Thyroid gland (tissue), 4 donors: Measurements from ENCODE around the gene DYNC1I1. TPM values are rescaled to one million over a fixed set of nuclear protein-coding genes. Genes with fewer than 3 reads are reported as not detected.
A peak's percentile ranks its signal among the peaks of the same experiment; 100 is the strongest.

Source experiments
- DNase-seq, 2 donors: peaks; one replicate each; pipeline ENCODE4 v3.0.0-alpha.2; 2019
- H3K27ac ChIP-seq, 3 donors: fragments of 200-600 bp; sonication (generic); 1 replicate in 2 of 3; 2 replicates in 1 of 3; pipeline ENCODE4 v1.5.1; 2016 to 2019; ENCODE audit warnings: mild to moderate bottlenecking in 1 of 3, moderate library complexity in 1 of 3
- H3K27me3 ChIP-seq: fragments of 200-600 bp; sonication (generic); one replicate; pipeline ENCODE4 v1.5.1; 2019
- H3K36me3 ChIP-seq, 2 donors: fragments of 200-600 bp; sonication (generic); one replicate each; pipeline ENCODE4 v1.5.1; 2016 to 2019
- H3K4me1 ChIP-seq, 2 donors: fragments of 200-600 bp; sonication (generic); one replicate each; pipeline ENCODE4 v1.5.1; 2017 to 2019
- H3K4me3 ChIP-seq, 3 donors: fragments of 200-600 bp; sonication (generic); replicated peaks in 1 of 3; 1 replicate in 2 of 3; 2 replicates in 1 of 3; pipeline ENCODE4 v1.5.1; 2016; ENCODE audit warnings: mild to moderate bottlenecking in 1 of 3
- H3K9me3 ChIP-seq: fragments of 200-600 bp; sonication (generic); one replicate; pipeline ENCODE4 v1.5.1; 2017
- POLR2A ChIP-seq, 2 donors: fragments of 450-650 bp; IDR thresholded peaks; one replicate each; pipeline ENCODE4 v1.6.1; 2017; ENCODE audit warnings: antibody characterized with exemption in 2 of 2, mild to moderate bottlenecking in 2 of 2, moderate library complexity in 1 of 2
- WGBS, 2 donors: methylation state at CpG; one replicate each; pipeline ENCODE4 v1.1.5; 2017; 5-methylcytosine and 5-hydroxymethylcytosine counted together
- intact Hi-C: fragments of 100-400 bp; cut with DNase I; formaldehyde crosslinking; loops from one replicate; pipeline ENCODE4 v1.15.1; 2023
- total RNA-seq, 4 donors: library from RNA; depleted of rRNA; stranded (reverse); fragments of >200 nt; gene quantifications; one replicate each; pipeline ENCODE4 v1.2.3, GENCODE V29; 2016
- TF ChIP-seq, protein P1 (sequence below), 6 experiments: fragments of 200-600 bp in 3 of 6; fragments of 450-650 bp in 3 of 6; sonication (generic) in 3 of 6; IDR thresholded peaks; one replicate each; pipeline ENCODE4 v1.5.1; 2016 to 2019; ENCODE audit warnings: antibody characterized with exemption in 6 of 6, mild to moderate bottlenecking in 2 of 6, inconsistent platforms in 1 of 6, moderate library complexity in 1 of 6

DYNC1I1 gene
- total RNA-seq = 10 to 100 TPM in 2 of 4 donors, 1 to 10 TPM in 2; 6.6 to 12.8 (median 10.5) TPM

DNA sequence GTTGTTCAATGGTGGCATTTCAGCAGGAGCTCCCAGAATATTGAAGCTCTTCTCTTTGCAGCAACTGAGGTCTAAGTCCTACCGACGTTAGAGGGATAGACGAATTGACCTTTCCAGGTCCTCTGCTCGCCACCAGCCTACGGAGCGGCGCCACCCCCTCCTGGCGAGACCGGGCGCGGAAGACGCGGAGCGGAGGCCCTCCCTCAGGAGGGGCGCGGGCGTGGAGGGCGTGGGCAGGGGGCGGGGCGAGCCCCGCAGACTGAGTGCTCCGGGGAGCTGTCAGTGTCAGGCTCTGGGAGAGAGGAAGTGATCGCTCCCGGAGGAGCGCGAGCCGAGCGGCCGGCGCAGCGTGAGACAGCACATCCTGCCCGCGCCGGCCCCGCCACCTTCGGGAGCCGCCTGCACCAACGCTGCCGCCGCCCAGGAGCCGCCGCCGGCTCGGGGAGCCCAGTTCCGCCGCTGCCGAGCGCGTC is at the start of gene DYNC1I1:
DYNC1I1 (plus strand) TSS at position 257 of the 473 bp plus-strand sequence. CDS start 32,176 bp downstream, outside the sequence.
- TF ChIP-seq POLR2A (IDR thresholded peaks at IDR 0.05) = peak in 1 of 2 donors; percentile 81
- TF ChIP-seq, protein P1, sequence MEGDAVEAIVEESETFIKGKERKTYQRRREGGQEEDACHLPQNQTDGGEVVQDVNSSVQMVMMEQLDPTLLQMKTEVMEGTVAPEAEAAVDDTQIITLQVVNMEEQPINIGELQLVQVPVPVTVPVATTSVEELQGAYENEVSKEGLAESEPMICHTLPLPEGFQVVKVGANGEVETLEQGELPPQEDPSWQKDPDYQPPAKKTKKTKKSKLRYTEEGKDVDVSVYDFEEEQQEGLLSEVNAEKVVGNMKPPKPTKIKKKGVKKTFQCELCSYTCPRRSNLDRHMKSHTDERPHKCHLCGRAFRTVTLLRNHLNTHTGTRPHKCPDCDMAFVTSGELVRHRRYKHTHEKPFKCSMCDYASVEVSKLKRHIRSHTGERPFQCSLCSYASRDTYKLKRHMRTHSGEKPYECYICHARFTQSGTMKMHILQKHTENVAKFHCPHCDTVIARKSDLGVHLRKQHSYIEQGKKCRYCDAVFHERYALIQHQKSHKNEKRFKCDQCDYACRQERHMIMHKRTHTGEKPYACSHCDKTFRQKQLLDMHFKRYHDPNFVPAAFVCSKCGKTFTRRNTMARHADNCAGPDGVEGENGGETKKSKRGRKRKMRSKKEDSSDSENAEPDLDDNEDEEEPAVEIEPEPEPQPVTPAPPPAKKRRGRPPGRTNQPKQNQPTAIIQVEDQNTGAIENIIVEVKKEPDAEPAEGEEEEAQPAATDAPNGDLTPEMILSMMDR (IDR thresholded peaks at IDR 0.05) = no peak
- H3K4me3 ChIP-seq = peak within 1 kb of the TSS; percentile 66 to 75 (median 70)
- WGBS, 2 donors = 0% methylated on average over 6 to 8 of the region's 49 CpGs
- H3K9me3 ChIP-seq = no peaks in the 10 kb centered on the region
- H3K27ac ChIP-seq = peak within 1 kb of the TSS in 2 of 3 donors; percentile 25 to 52
- H3K36me3 ChIP-seq = no peaks in the 10 kb centered on the region
- intact Hi-C loops = no loop called here
- no peaks in the 10 kb centered on the region for H3K27me3 ChIP-seq
- peaks cover 0 to 5% of the 10 kb centered on the region in 2 donors for H3K4me1 ChIP-seq
- peak; percentile 74 to 80 for DNase-seq

DNA sequence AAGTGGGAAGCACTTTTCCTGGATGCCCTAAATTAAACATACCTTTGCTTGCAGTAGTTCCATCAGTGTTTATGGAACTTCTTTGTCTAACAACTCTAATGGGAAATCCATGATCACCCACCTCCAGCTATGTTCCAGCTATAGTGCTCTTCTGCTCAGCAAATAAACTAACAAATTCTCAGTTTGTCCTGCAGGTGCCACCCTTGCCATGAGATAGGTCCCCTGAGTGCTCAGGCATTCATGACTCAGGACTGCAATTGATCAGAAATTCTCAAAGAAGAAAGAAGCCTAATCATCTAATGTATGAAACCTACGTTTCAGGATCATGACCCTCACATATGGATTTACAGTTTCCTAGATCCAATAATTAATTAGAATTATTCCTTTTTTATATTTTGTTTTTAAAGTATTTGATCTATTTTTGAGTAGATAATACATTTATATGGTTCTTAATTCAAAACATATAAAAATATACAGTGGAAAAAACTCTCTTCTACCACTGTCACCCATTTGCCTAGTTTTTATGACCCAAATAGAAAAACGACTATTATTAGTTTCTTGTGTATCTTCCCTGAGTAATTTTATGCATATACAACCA is 48.7 kb upstream of the DYNC1I1 start:
- TF ChIP-seq, protein P1 (IDR thresholded peaks at IDR 0.05) = peak in 5 of 6 experiments; percentile 28 to 72 (median 65)
- TF ChIP-seq POLR2A (IDR thresholded peaks at IDR 0.05) = no peak
- no peaks in the 10 kb centered on the region for H3K9me3 ChIP-seq
- H3K4me1 ChIP-seq = no peaks in the 10 kb centered on the region
- no peak overlapping the region for H3K4me3 ChIP-seq
- intact Hi-C loops = loop anchor here (5.0 kb wide), 1 partner anchor 154 kb away; no protein-coding TSS in a partner anchor
- no peaks in the 10 kb centered on the region for H3K27me3 ChIP-seq
- WGBS, 2 donors = 12 to 13% methylated on average over 2 of the region's 2 CpGs
- H3K36me3 ChIP-seq = no peaks in the 10 kb centered on the region
- no peak overlapping the region for H3K27ac ChIP-seq
- peak; percentile 34 to 49 for DNase-seq

DNA sequence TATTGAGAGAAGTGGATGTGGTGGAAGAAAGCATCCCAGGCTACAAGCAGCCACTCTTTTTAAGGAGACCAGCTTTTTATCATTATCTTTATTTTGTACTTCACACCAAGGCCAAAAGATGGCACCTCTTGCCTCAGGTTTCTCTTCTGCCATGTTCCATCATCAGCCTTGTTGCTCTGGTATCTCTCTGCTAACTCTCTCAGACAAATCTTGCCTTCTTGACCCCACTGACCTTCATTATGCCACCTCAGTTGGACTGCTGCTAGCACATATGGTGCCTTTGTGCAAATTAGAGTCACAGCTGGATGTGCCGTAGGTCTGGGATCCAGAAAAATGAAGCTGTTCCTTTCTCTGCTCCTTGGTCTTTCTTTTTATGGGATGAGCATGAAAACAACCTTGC is 47.1 kb upstream of the DYNC1I1 start:
- intact Hi-C loops = no loop called here

DNA sequence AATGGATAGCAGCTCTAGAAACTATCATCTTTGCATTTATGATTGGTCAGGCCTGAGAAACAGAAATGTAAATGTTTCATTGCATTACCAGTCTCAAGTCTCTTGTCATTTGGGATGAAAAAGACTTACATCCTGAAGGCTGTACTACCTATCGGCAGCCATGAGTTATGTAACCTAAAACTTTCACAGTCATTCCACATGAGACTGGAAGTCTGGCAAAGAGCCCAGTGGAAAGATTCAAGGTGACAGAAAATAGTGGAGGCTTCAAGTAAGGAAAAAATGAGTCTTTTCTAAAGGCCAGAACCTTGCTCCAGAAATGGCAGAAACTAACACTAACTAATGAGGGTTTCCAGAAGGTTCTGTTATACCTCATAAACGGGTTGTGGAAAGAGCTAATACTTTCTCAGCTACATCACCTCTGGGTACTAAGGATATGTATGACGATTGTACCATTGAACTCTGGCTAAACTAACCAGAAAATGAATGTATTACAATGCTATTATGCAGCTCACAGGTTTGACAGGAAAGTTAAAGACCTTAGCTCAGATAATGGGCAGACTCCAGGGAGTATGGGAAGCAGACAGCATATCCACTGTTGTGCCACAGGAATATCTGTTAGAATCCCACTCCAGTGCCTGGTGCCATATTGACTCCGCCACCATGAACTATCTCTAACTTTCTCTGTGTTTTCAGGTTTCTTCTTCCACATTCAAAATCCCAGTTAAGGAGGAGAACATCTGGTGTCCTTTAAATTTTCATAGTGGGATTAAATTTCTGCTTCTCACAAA is 41.7 kb upstream of the DYNC1I1 start:
- no peak overlapping the region for H3K27ac ChIP-seq
- TF ChIP-seq, protein P1 (IDR thresholded peaks at IDR 0.05) = no peak
- no peak for TF ChIP-seq POLR2A (IDR thresholded peaks at IDR 0.05)
- no peaks in the 10 kb centered on the region for H3K27me3 ChIP-seq
- peak; percentile 32 to 36 for DNase-seq
- H3K4me3 ChIP-seq = no peak overlapping the region
- WGBS, 2 donors = 73% methylated on average over 4 of the region's 4 CpGs
- H3K9me3 ChIP-seq = no peaks in the 10 kb centered on the region
- no peaks in the 10 kb centered on the region for H3K4me1 ChIP-seq
- intact Hi-C loops = no loop called here
- H3K36me3 ChIP-seq = no peaks in the 10 kb centered on the region

More for the DNA sequence above, 47.1 kb upstream of the DYNC1I1 start:
- no peak for TF ChIP-seq POLR2A (IDR thresholded peaks at IDR 0.05)
- TF ChIP-seq, protein P1 (IDR thresholded peaks at IDR 0.05) = no peak
- DNase-seq = no peak
- H3K27me3 ChIP-seq = no peaks in the 10 kb centered on the region
- no peaks in the 10 kb centered on the region for H3K4me1 ChIP-seq
- H3K36me3 ChIP-seq = no peaks in the 10 kb centered on the region
- no peak overlapping the region for H3K4me3 ChIP-seq
- H3K9me3 ChIP-seq = no peaks in the 10 kb centered on the region
- 84 to 90% methylated on average over 1 of the region's 1 CpG for WGBS, 2 donors
- no peak overlapping the region for H3K27ac ChIP-seq

DNA sequence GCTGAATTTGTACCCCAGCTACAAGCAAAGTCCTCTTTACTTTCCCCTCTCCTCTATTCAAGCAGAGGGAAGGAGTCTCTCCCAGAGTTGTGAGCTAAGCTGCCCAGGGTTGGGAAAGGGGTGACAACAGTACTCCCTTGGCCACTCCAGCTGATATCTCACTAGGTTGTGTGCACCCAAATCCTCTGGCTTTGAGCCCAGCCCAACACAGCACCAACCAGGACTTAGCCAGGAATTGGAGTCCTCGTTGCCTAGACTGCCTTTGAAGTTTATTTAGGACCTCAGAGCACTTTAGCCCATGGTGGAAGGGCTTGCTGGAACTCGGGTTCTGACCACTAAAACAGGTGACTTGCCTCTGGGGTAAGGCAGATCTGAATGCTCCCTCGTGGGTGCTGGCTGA is 35.7 kb upstream of the DYNC1I1 start:
- Histone ChIP-seq H3K9me3 (no peaks in the 10 kb centered on the region), H3K27ac (no peak overlapping the region), H3K36me3 (no peaks in the 10 kb centered on the region), H3K4me3 (no peak overlapping the region), H3K4me1 (no peaks in the 10 kb centered on the region), H3K27me3 (no peaks in the 10 kb centered on the region)
- WGBS, 2 donors = 41 to 47% methylated on average over 3 of the region's 3 CpGs
- no peak for DNase-seq
- TF ChIP-seq, protein P1 (IDR thresholded peaks at IDR 0.05) = no peak
- no peak for TF ChIP-seq POLR2A (IDR thresholded peaks at IDR 0.05)
- intact Hi-C loops = no loop called here
